ENCODE data around the gene AQP10.

AQP10 gene

DNA sequence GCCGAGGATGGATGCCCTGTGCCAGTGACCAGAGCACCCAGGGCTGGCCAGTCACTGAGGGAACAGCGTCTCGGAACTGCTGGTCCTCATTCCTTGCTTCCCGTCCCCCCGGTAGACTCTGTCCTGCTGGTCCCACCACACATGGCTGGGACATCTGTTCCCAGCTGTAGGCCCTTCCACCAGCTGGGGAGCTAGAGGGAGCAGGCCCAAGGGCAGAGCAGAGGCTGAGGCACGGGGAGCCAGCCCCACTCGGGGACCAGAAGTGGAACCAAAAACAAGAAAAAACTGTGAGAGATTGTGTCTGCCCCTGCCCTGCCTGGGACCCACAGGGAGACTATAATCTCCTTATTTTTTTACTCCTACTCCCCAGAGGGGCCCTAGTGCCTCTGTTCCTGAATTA is 28.2 kb downstream of the AQP10 start:
- TF ChIP-seq, protein P1, sequence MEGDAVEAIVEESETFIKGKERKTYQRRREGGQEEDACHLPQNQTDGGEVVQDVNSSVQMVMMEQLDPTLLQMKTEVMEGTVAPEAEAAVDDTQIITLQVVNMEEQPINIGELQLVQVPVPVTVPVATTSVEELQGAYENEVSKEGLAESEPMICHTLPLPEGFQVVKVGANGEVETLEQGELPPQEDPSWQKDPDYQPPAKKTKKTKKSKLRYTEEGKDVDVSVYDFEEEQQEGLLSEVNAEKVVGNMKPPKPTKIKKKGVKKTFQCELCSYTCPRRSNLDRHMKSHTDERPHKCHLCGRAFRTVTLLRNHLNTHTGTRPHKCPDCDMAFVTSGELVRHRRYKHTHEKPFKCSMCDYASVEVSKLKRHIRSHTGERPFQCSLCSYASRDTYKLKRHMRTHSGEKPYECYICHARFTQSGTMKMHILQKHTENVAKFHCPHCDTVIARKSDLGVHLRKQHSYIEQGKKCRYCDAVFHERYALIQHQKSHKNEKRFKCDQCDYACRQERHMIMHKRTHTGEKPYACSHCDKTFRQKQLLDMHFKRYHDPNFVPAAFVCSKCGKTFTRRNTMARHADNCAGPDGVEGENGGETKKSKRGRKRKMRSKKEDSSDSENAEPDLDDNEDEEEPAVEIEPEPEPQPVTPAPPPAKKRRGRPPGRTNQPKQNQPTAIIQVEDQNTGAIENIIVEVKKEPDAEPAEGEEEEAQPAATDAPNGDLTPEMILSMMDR (IDR thresholded peaks at IDR 0.05; ENCODE audit: low read depth, low read length, missing control alignments): no peak
- DNase-seq (ENCODE audit: extremely low read depth, low read depth): no peak
- no peak overlapping the region for H3K4me3 ChIP-seq (replicated peaks; ENCODE audit: low read depth, low read length)

DNA sequence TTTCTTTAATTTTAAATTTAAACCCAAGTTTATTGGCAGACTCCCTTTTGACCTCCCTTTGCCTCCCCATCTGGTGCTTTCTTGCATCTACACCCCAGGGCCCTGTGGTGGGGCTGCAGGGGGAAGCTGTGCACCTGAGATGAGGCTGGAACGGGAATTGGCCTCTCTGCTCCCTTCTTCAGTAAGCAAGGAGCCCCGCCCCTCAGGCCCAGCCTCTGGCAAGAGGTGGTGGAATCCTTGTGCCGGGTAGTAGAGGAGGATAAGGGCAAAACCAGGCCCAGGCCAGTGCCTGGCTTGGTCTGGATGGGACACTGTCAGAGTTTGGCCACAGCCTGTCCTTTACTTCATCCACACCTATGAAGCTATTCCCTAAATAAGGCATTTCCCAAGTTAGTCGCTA is 29.5 kb downstream of the AQP10 start:
- DNase-seq (ENCODE audit: extremely low read depth, low read depth): no peak
- H3K4me3 ChIP-seq (replicated peaks; ENCODE audit: low read depth, low read length): no peak overlapping the region
- TF ChIP-seq, protein P1 (IDR thresholded peaks at IDR 0.05; ENCODE audit: low read depth, low read length, missing control alignments): no peak

DNA sequence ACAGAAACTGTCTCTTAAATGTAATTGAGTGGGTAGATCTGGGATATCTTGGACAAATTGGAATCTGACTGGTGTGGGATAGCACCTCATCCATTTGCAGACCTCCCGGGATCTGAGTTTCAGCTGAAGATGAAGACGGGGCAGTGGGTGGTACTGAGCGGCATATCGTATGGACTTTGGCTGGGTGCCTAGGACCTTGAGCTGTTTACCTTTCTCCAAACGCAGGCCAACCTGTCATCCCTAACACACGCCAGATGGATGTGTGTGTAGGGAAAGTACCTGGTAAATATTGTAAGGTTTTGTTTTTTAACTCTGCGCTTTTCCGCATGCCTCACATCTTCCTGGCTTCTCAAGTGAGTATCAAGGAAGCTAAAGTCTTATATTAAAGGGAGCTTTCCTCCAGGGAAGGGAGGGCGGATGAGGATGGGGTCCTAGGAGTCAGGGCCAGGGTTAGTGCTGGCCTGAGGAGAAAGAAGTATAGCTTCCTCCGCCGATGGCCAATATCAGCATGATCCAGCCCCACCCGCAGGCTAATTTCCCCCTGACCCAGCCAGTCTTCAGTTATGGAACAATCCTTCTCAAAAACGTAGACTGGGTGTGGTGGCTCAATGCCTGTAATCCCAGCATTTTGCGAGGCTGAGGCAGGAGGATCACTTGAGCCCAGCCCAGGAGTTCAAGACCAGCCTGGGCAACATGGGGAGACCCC is 30.6 kb downstream of the AQP10 start:
- DNase-seq (ENCODE audit: extremely low read depth, low read depth): no peak
- TF ChIP-seq, protein P1 (IDR thresholded peaks at IDR 0.05; ENCODE audit: low read depth, low read length, missing control alignments): no peak
- H3K4me3 ChIP-seq (replicated peaks; ENCODE audit: low read depth, low read length): no peak overlapping the region

DNA sequence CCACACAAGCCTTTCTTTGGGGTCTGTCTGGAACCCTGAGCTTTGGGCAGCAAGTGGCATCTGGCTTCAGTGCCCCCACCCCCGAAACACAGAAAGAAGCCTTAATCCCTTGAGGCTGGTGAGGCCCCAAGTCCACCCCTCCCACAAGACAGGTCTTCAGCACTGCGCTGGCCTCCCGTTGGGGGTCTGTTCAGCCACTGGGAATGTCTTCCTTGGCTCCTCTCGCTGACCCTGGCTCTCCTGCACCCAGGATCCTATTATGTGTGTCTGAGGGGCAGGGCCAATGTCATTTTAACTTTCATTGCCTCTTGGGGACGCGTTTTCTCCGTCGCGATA is 31.3 kb downstream of the AQP10 start:
- peak overlapping the region; percentile 39 for H3K4me3 ChIP-seq (replicated peaks; ENCODE audit: low read depth, low read length)
- no peak for DNase-seq (ENCODE audit: extremely low read depth, low read depth)
- TF ChIP-seq, protein P1 (IDR thresholded peaks at IDR 0.05; ENCODE audit: low read depth, low read length, missing control alignments): no peak

DNA sequence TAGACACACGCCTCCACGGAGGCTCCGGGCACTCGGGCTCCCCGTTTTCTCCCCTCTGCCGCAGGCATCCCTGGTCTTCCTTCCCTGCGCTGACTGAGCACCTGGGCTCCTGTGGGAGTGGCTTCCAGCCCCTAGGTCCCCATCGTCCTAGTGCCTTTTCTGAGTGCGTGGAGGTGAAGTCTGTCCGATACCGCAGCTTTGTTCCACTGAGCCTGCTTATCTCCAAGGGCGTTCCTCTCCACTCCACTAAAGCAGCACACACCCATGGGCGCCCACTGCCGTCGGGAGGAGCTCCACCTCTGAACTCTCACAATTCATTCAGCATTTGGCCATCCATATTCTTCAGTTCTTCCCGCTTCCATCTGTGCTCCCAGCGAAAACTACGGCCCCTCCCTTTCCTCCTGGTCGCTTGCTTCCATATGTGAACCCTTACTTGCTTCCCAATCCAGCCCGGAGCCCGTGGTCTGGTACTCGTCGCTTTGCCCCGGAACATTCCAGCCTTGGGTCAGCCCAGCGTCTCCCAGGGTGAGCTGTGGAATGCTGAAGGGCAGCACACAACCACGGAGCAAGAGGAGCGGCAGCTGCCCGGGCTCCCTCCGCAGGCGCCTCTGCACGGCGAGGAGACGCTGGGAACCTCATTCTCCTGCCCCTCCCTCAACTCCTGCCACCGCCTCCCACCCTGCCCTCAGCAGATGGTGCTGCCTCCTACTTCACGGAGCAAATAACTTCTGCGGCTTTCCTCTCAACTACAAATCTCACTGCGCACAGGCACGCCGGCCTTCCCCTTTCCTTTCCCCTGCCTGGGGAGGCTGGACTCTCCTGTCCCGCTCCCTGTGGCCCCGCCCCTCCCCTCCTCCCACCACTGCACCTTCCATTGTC is 31.9 kb downstream of the AQP10 start:
- H3K4me3 ChIP-seq (replicated peaks; ENCODE audit: low read depth, low read length): peak overlapping the region; percentile 39
- DNase-seq (ENCODE audit: extremely low read depth, low read depth): no peak
- TF ChIP-seq, protein P1 (IDR thresholded peaks at IDR 0.05; ENCODE audit: low read depth, low read length, missing control alignments): peak; percentile 5

DNA sequence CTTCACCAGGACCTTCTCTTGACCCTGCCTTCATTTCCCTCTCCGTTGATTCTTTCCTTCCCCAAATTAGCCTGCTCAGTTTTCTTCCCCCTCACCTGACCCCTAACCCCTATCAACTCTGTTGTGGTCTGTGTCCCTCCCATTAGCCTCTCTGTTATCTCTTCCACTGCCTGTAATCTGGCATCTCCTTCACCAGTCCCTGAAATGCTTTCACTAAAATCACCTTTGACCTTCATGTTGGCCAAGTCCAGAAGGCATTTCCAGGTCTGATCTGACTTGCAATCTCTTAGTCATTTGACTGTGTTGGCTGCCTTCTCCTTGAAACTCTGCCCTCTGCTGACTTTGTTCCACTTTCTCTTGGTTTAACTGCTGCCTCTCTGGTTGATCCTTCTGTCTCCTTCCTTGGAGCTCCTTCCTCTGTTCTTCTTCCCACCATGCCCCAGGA is 32.6 kb downstream of the AQP10 start:
- no peak overlapping the region for H3K4me3 ChIP-seq (replicated peaks; ENCODE audit: low read depth, low read length)
- DNase-seq (ENCODE audit: extremely low read depth, low read depth): peak; percentile 16
- TF ChIP-seq, protein P1 (IDR thresholded peaks at IDR 0.05; ENCODE audit: low read depth, low read length, missing control alignments): peak; percentile 21

Measured in HFF-Myc (cell line).